Measurements from ENCODE around the gene UGT2B28.
"Not testable (repeated sequence)": the region's sequence is repeated elsewhere in the genome, so short reads cannot be mapped to it uniquely, and the experiment has no call there.

- TF ChIP-seq, protein P1, sequence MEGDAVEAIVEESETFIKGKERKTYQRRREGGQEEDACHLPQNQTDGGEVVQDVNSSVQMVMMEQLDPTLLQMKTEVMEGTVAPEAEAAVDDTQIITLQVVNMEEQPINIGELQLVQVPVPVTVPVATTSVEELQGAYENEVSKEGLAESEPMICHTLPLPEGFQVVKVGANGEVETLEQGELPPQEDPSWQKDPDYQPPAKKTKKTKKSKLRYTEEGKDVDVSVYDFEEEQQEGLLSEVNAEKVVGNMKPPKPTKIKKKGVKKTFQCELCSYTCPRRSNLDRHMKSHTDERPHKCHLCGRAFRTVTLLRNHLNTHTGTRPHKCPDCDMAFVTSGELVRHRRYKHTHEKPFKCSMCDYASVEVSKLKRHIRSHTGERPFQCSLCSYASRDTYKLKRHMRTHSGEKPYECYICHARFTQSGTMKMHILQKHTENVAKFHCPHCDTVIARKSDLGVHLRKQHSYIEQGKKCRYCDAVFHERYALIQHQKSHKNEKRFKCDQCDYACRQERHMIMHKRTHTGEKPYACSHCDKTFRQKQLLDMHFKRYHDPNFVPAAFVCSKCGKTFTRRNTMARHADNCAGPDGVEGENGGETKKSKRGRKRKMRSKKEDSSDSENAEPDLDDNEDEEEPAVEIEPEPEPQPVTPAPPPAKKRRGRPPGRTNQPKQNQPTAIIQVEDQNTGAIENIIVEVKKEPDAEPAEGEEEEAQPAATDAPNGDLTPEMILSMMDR (IDR thresholded peaks at IDR 0.05; ENCODE audit: borderline replicate concordance, extremely low read depth, low read length, poor library complexity, severe bottlenecking): not testable (repeated sequence)
- not testable (repeated sequence) for TF ChIP-seq EZH2 (IDR thresholded peaks at IDR 0.05; ENCODE audit: borderline replicate concordance, low read depth, low read length, severe bottlenecking)
Measured at GRCh38 chr4:69343558-69344420, 63.5 kb downstream of the UGT2B28 start.
